H9 (cell line): ENCODE data around the gene TNFRSF4. TPM values are rescaled to one million over a fixed set of nuclear protein-coding genes. Genes with fewer than 3 reads are reported as not detected.

Experiments used
- DNase-seq: peaks from one replicate; pipeline ENCODE4 v3.0.0-alpha.2; 2017
- H2AFZ ChIP-seq: one replicate; pipeline ENCODE4 v1.6.1; 2013; ENCODE audit warnings: mild to moderate bottlenecking, low read length, control low read depth, moderate library complexity
- H2AK5ac ChIP-seq: 2 replicates; pipeline ENCODE4 v1.6.1; 2013; ENCODE audit warnings: low read length, control low read depth, mixed read lengths; ENCODE audit not compliant: insufficient read length
- H2BK120ac ChIP-seq: one replicate; pipeline ENCODE4 v1.6.1; 2013; ENCODE audit warnings: low read depth, mild to moderate bottlenecking, low read length, control low read depth, inconsistent platforms; ENCODE audit not compliant: poor library complexity, severe bottlenecking
- H2BK12ac ChIP-seq: 2 replicates; pipeline ENCODE4 v1.6.1; 2013; ENCODE audit warnings: low read length, control low read depth, mixed read lengths, low read depth; ENCODE audit not compliant: insufficient read length
- H2BK15ac ChIP-seq: 2 replicates; pipeline ENCODE4 v1.6.1; 2013; ENCODE audit warnings: low read depth, low read length, control low read depth
- H2BK20ac ChIP-seq: one replicate; pipeline ENCODE4 v1.6.1; 2013; ENCODE audit warnings: low read depth, mild to moderate bottlenecking, low read length, control low read depth, inconsistent platforms; ENCODE audit not compliant: poor library complexity, severe bottlenecking
- H2BK5ac ChIP-seq: 2 replicates; pipeline ENCODE4 v1.6.1; 2013; ENCODE audit warnings: low read length, control low read depth, mixed read lengths; ENCODE audit not compliant: insufficient read length
- H3K14ac ChIP-seq: 2 replicates; pipeline ENCODE4 v1.6.1; 2013; ENCODE audit warnings: low read length, control low read depth; ENCODE audit not compliant: insufficient read depth
- H3K18ac ChIP-seq: 2 replicates; pipeline ENCODE4 v1.6.1; 2013; ENCODE audit warnings: low read depth, mild to moderate bottlenecking, mixed read lengths, low read length, control low read depth; ENCODE audit not compliant: insufficient read length
- H3K23ac ChIP-seq: 2 replicates; pipeline ENCODE4 v1.6.1; 2013; ENCODE audit warnings: low read length, control low read depth, mixed read lengths, low read depth; ENCODE audit not compliant: insufficient read length
- H3K23me2 ChIP-seq: 2 replicates; pipeline ENCODE4 v1.6.1; 2013; ENCODE audit warnings: low read depth, mild to moderate bottlenecking, mixed read lengths, low read length, control low read depth; ENCODE audit not compliant: insufficient read length, poor library complexity, severe bottlenecking
- H3K27ac ChIP-seq: 2 replicates; pipeline ENCODE4 v1.5.1; 2013; ENCODE audit warnings: low read length, control low read depth, mixed read lengths, low read depth; ENCODE audit not compliant: insufficient read length
- H3K27me3 ChIP-seq: 2 replicates; pipeline ENCODE4 v1.6.1; 2013; ENCODE audit warnings: low read length, control low read depth, inconsistent platforms; ENCODE audit not compliant: insufficient read depth
- H3K4ac ChIP-seq: 2 replicates; pipeline ENCODE4 v1.6.1; 2013; ENCODE audit warnings: low read depth, mild to moderate bottlenecking, control low read depth, inconsistent platforms, low read length, moderate library complexity
- H3K4me1 ChIP-seq: 2 replicates; pipeline ENCODE4 v1.6.1; 2013; ENCODE audit warnings: low read length, control low read depth, inconsistent platforms; ENCODE audit not compliant: insufficient read depth
- H3K4me2 ChIP-seq: 2 replicates; pipeline ENCODE4 v1.6.1; 2013; ENCODE audit warnings: low read length, control low read depth, mixed read lengths; ENCODE audit not compliant: insufficient read length, insufficient read depth
- H3K56ac ChIP-seq: 2 replicates; pipeline ENCODE4 v1.6.1; 2013; ENCODE audit warnings: low read depth, mild to moderate bottlenecking, mixed read lengths, low read length, control low read depth; ENCODE audit not compliant: insufficient read length
- H3K79me1 ChIP-seq: 2 replicates; pipeline ENCODE4 v1.6.1; 2013; ENCODE audit warnings: low read depth, mild to moderate bottlenecking, moderate library complexity, low read length, control low read depth, inconsistent platforms; ENCODE audit not compliant: insufficient read depth, poor library complexity, severe bottlenecking
- H3K79me2 ChIP-seq: 2 replicates; pipeline ENCODE4 v1.6.1; 2013; ENCODE audit warnings: low read length, control low read depth, inconsistent platforms; ENCODE audit not compliant: insufficient read depth
- H3K9ac ChIP-seq: 2 replicates; pipeline ENCODE4 v1.6.1; 2013; ENCODE audit warnings: low read length, control low read depth, mixed read lengths; ENCODE audit not compliant: insufficient read length; ENCODE audit errors: extremely low read depth
- H3K9me3 ChIP-seq: one replicate; pipeline ENCODE4 v1.6.1; 2013; ENCODE audit warnings: low read depth, low read length, inconsistent platforms; ENCODE audit not compliant: control insufficient read depth
- H3T11ph ChIP-seq: one replicate; pipeline ENCODE4 v1.6.1; 2013; ENCODE audit warnings: mild to moderate bottlenecking, low read length, control low read depth, inconsistent platforms
- H4K20me1 ChIP-seq: one replicate; pipeline ENCODE4 v1.6.1; 2013; ENCODE audit not compliant: control insufficient read depth, insufficient read length, insufficient read depth
- H4K5ac ChIP-seq: 2 replicates; pipeline ENCODE4 v1.6.1; 2013; ENCODE audit warnings: low read depth, mild to moderate bottlenecking, mixed read lengths, low read length, control low read depth; ENCODE audit not compliant: insufficient read length
- H4K8ac ChIP-seq: replicated peaks from 2 replicates; pipeline ENCODE4 v1.6.1; 2013; ENCODE audit warnings: low read length, control low read depth, mixed read lengths, low read depth; ENCODE audit not compliant: insufficient read length
- H4K91ac ChIP-seq: 2 replicates; pipeline ENCODE4 v1.6.1; 2013; ENCODE audit warnings: low read depth, mild to moderate bottlenecking, moderate library complexity, mixed read lengths, low read length, control low read depth; ENCODE audit not compliant: insufficient read length
- H3K27ac Mint-ChIP-seq, 3 experiments: 2 replicates in 2 of 3; 3 replicates in 1 of 3; pipeline ENCODE4 v1.8.0; 2020 to 2021; ENCODE audit warnings: mixed read lengths in 3 of 3, mild to moderate bottlenecking in 1 of 3, moderate library complexity in 1 of 3
- H3K27me3 Mint-ChIP-seq: 2 replicates; pipeline ENCODE4 v1.8.0; 2021; ENCODE audit warnings: low read depth, mild to moderate bottlenecking, moderate library complexity, mixed read lengths
- H3K36me3 Mint-ChIP-seq, 3 experiments: 2 replicates in 2 of 3; 3 replicates in 1 of 3; pipeline ENCODE4 v1.8.0; 2020 to 2021; ENCODE audit warnings: low read depth in 3 of 3, mixed read lengths in 3 of 3; ENCODE audit not compliant: insufficient read depth in 1 of 3
- H3K4me1 Mint-ChIP-seq, 2 experiments: 2 replicates each; pipeline ENCODE4 v1.8.0; 2020; ENCODE audit warnings: mixed read lengths in 2 of 2
- H3K4me3 Mint-ChIP-seq, 2 experiments: 2 replicates in 1 of 2; 3 replicates in 1 of 2; pipeline ENCODE4 v1.8.0; 2020 to 2021; ENCODE audit warnings: mild to moderate bottlenecking in 2 of 2, mixed read lengths in 2 of 2, moderate library complexity in 1 of 2
- H3K9me3 Mint-ChIP-seq, 2 experiments: 2 replicates in 1 of 2; 3 replicates in 1 of 2; pipeline ENCODE4 v1.8.0; 2020; ENCODE audit warnings: mild to moderate bottlenecking in 2 of 2, mixed read lengths in 2 of 2, moderate library complexity in 1 of 2
- CTCF ChIP-seq: fragments of 200-600 bp; sonication (generic); conservative IDR thresholded peaks from 3 replicates; pipeline ENCODE4 v1.8.0; 2021; ENCODE audit warnings: antibody characterized with exemption, mild to moderate bottlenecking
- WGBS: extraction: QIAGEN DNeasy Blood & Tissue Kit; methylation state at CpG from one replicate; pipeline ENCODE4 v1.1.7; 2013; ENCODE audit warnings: missing lambda C conversion rate, low lambda C conversion rate, mixed read lengths; ENCODE audit not compliant: insufficient read length; ENCODE audit errors: extremely low coverage; 5-methylcytosine and 5-hydroxymethylcytosine counted together
- total RNA-seq: library from RNA; stranded (reverse); gene quantifications from 2 replicates; pipeline ENCODE4 v1.2.1, GENCODE V29; 2021

The TNFRSF4 gene
- total RNA-seq, 1 experiment from 2014 or later, result 0.24 TPM

- Histone ChIP-seq H3K79me1 (no peaks in the 10 kb centered on the region), H4K8ac (no peak overlapping the region), H2BK15ac (no peak overlapping the region), H2AFZ (no peak overlapping the region), H4K5ac (no peak overlapping the region), H3K18ac (no peak overlapping the region), H3K27ac (no peak overlapping the region), H2BK5ac (no peak overlapping the region), H3K9ac (no peak overlapping the region), H3T11ph (no peak overlapping the region), H3K23ac (no peak overlapping the region), H3K23me2 (peaks cover 3% of the 10 kb centered on the region), H2BK120ac (no peak overlapping the region), H2BK12ac (no peak overlapping the region), H3K4me1 (no peaks in the 10 kb centered on the region), H2BK20ac (no peak overlapping the region), H3K27me3 (no peaks in the 10 kb centered on the region), H3K79me2 (no peaks in the 10 kb centered on the region), H2AK5ac (no peak overlapping the region), H3K9me3 (no peaks in the 10 kb centered on the region), H3K4me2 (no peak overlapping the region), H4K91ac (no peak overlapping the region), H3K4ac (no peak overlapping the region), H3K56ac (no peak overlapping the region), H3K14ac (0 out of 2 replicates have a peak overlapping the region, but pooled peaks have one; percentile 66), H4K20me1 (no peaks in the 10 kb centered on the region)
- no peaks in the 10 kb centered on the region for H3K9me3 Mint-ChIP-seq
- peaks cover 15 to 28% of the 10 kb centered on the region in 2 experiments for H3K4me1 Mint-ChIP-seq
- no CpG with 5 or more reads among the region's 26 CpGs for WGBS
- 0 out of 7 replicates have a peak overlapping the region, but pooled peaks of 1 of the 3 experiments have one; percentile 79 for H3K27ac Mint-ChIP-seq
- no peak for TF ChIP-seq CTCF
- H3K36me3 Mint-ChIP-seq, result peaks cover 0 to 3% (median 0%) of the 10 kb centered on the region in 3 experiments; a peak in 3 of 7 replicates
- peaks cover 3% of the 10 kb centered on the region for H3K27me3 Mint-ChIP-seq
- peak overlapping the region; percentile 39 to 74; a peak in 3 of 5 replicates for H3K4me3 Mint-ChIP-seq
- DNase-seq, result no peak
Observed at GRCh38 chr1:1164361-1164700, 49.6 kb downstream of the TNFRSF4 start.
